ENCODE results near the gene HOGA1.

GRCh38 chr10:97656777-97657176 is 72.6 kb downstream of the HOGA1 start:
- no peak for TF ChIP-seq POLR2AphosphoS5 (IDR thresholded peaks at IDR 0.05; ENCODE audit: low read depth, low read length)
- no peak for TF ChIP-seq POLR2A (IDR thresholded peaks at IDR 0.05; ENCODE audit: low read depth, low read length)

Measured in GM12891 (cell line).